IMR-90 (cell line): ENCODE measurements around the gene NTMT1. TPM values are rescaled to one million over a fixed set of nuclear protein-coding genes. Genes with fewer than 3 reads are reported as not detected.

Experiments
- ELK1 ChIP-seq: fragments of 150-350 bp; IDR thresholded peaks from 2 replicates; pipeline ENCODE4 v1.6.1; 2016; ENCODE audit warnings: low read depth, mild to moderate bottlenecking, low read length, moderate library complexity, borderline replicate concordance
- polyA plus RNA-seq, 3 experiments: library from polyadenylated mRNA; depleted of rRNA; stranded (reverse); fragments of >200 nt; gene quantifications; 2 replicates each; pipeline ENCODE4 v1.2.3, GENCODE V29; 2012; ENCODE audit warnings: low replicate concordance in 1 of 3
- total RNA-seq: library from RNA; depleted of rRNA; stranded (reverse); fragments of >200 nt; gene quantifications from 2 replicates; pipeline ENCODE4 v1.2.3, GENCODE V29; 2012

Gene NTMT1
- total and polyA plus RNA-seq, 2 of the 4 experiments (the other 2 are of a cell fraction) = 68.1 to 88.1 TPM

- no peak for TF ChIP-seq ELK1
Measured at GRCh38 chr9:129608561-129609481, 17.1 kb upstream of the NTMT1 start (continued).
